ENCODE results near the gene SCART1.
"Not testable (repeated sequence)": the region's sequence is repeated elsewhere in the genome, so short reads cannot be mapped to it uniquely, and the experiment has no call there.

SCART1 gene

GRCh38 chr10:133461841-133462240 is 8.1 kb downstream of the SCART1 start:
- DNase-seq (ENCODE audit: low spot score in 2 of 2): no peak
- ATAC-seq (replicated peaks; ENCODE audit: extremely low read depth, poor library complexity, severe bottlenecking): no peak
- H3K27ac Mint-ChIP-seq (ENCODE audit: low read depth): no peak overlapping the region
- peaks cover 5% of the 10 kb centered on the region for H3K36me3 Mint-ChIP-seq (ENCODE audit: insufficient read depth)
- H3K4me1 Mint-ChIP-seq: no peaks in the 10 kb centered on the region
- H3K4me3 Mint-ChIP-seq: no peak overlapping the region
- H3K27me3 Mint-ChIP-seq: no peaks in the 10 kb centered on the region
- no peaks in the 10 kb centered on the region for H3K9me3 Mint-ChIP-seq

- Mint-ChIP-seq H3K27ac (ENCODE audit: low read depth) (no peak overlapping the region), H3K27me3 (no peaks in the 10 kb centered on the region), H3K9me3 (no peaks in the 10 kb centered on the region), H3K4me3 (no peak overlapping the region), H3K36me3 (ENCODE audit: insufficient read depth) (peaks cover 4% of the 10 kb centered on the region), H3K4me1 (no peaks in the 10 kb centered on the region)
- DNase-seq (ENCODE audit: low spot score in 2 of 2): no peak
- no peak for ATAC-seq (replicated peaks; ENCODE audit: extremely low read depth, poor library complexity, severe bottlenecking)
These were observed 9.0 kb downstream of the SCART1 start for GRCh38 chr10:133462512-133463305.

- no peaks in the 10 kb centered on the region for H3K9me3 Mint-ChIP-seq
- no peak overlapping the region for H3K27ac Mint-ChIP-seq (ENCODE audit: low read depth)
- H3K27me3 Mint-ChIP-seq: no peaks in the 10 kb centered on the region
- ATAC-seq (replicated peaks; ENCODE audit: extremely low read depth, poor library complexity, severe bottlenecking) (no peak), DNase-seq (ENCODE audit: low spot score in 2 of 2) (no peak)
- H3K4me3 Mint-ChIP-seq: no peak overlapping the region
- no peaks in the 10 kb centered on the region for H3K4me1 Mint-ChIP-seq
- H3K36me3 Mint-ChIP-seq (ENCODE audit: insufficient read depth): no peaks in the 10 kb centered on the region
These were observed 10.9 kb downstream of the SCART1 start for GRCh38 chr10:133464582-133465031.

- H3K4me1 Mint-ChIP-seq: no peaks in the 10 kb centered on the region
- no peaks in the 10 kb centered on the region for H3K36me3 Mint-ChIP-seq (ENCODE audit: insufficient read depth)
- ATAC-seq (replicated peaks; ENCODE audit: extremely low read depth, poor library complexity, severe bottlenecking) (no peak), DNase-seq (ENCODE audit: low spot score in 2 of 2) (peak in 1 of 2 donors; percentile 5)
- H3K27ac Mint-ChIP-seq (ENCODE audit: low read depth): no peak overlapping the region
- no peaks in the 10 kb centered on the region for H3K27me3 Mint-ChIP-seq
- H3K4me3 Mint-ChIP-seq: no peak overlapping the region
- no peaks in the 10 kb centered on the region for H3K9me3 Mint-ChIP-seq
These were observed 11.6 kb downstream of the SCART1 start for GRCh38 chr10:133465191-133465949.

GRCh38 chr10:133465950-133466474 is 12.3 kb downstream of the SCART1 start:
- no peaks in the 10 kb centered on the region for H3K36me3 Mint-ChIP-seq (ENCODE audit: insufficient read depth)
- no peaks in the 10 kb centered on the region for H3K9me3 Mint-ChIP-seq
- no peak for ATAC-seq (replicated peaks; ENCODE audit: extremely low read depth, poor library complexity, severe bottlenecking)
- no peaks in the 10 kb centered on the region for H3K27me3 Mint-ChIP-seq
- DNase-seq (ENCODE audit: low spot score in 2 of 2): peak in 1 of 2 donors; percentile 7
- no peak overlapping the region for H3K27ac Mint-ChIP-seq (ENCODE audit: low read depth)
- no peaks in the 10 kb centered on the region for H3K4me1 Mint-ChIP-seq
- no peak overlapping the region for H3K4me3 Mint-ChIP-seq

GRCh38 chr10:133466683-133467275 is 13.0 kb downstream of the SCART1 start:
- H3K9me3 Mint-ChIP-seq: no peaks in the 10 kb centered on the region
- H3K27ac Mint-ChIP-seq (ENCODE audit: low read depth): no peak overlapping the region
- H3K4me3 Mint-ChIP-seq: no peak overlapping the region
- no peak for ATAC-seq (replicated peaks; ENCODE audit: extremely low read depth, poor library complexity, severe bottlenecking)
- no peaks in the 10 kb centered on the region for H3K4me1 Mint-ChIP-seq
- no peaks in the 10 kb centered on the region for H3K36me3 Mint-ChIP-seq (ENCODE audit: insufficient read depth)
- no peaks in the 10 kb centered on the region for H3K27me3 Mint-ChIP-seq
- peak in 1 of 2 donors; percentile 6 for DNase-seq (ENCODE audit: low spot score in 2 of 2)

GRCh38 chr10:133467286-133467911 is 13.7 kb downstream of the SCART1 start:
- no peak overlapping the region for H3K27ac Mint-ChIP-seq (ENCODE audit: low read depth)
- H3K27me3 Mint-ChIP-seq: no peaks in the 10 kb centered on the region
- H3K4me3 Mint-ChIP-seq: no peak overlapping the region

GRCh38 chr10:133469205-133469604 is 15.5 kb downstream of the SCART1 start:
- H3K4me3 Mint-ChIP-seq, H3K27me3 Mint-ChIP-seq: not testable (repeated sequence)

More at GRCh38 chr10:133467286-133467911, 13.7 kb downstream of the SCART1 start:
- ATAC-seq (replicated peaks; ENCODE audit: extremely low read depth, poor library complexity, severe bottlenecking) (no peak), DNase-seq (ENCODE audit: low spot score in 2 of 2) (no peak)
- Mint-ChIP-seq H3K9me3 (no peaks in the 10 kb centered on the region), H3K4me1 (no peaks in the 10 kb centered on the region), H3K36me3 (ENCODE audit: insufficient read depth) (no peaks in the 10 kb centered on the region)

GRCh38 chr10:133471300-133472109 is 17.8 kb downstream of the SCART1 start:
- Mint-ChIP-seq H3K27me3 (no peaks in the 10 kb centered on the region), H3K27ac (ENCODE audit: low read depth) (peak overlapping the region; percentile 55), H3K36me3 (ENCODE audit: insufficient read depth) (no peaks in the 10 kb centered on the region), H3K4me3 (no peak overlapping the region), H3K9me3 (no peaks in the 10 kb centered on the region), H3K4me1 (peaks cover 14% of the 10 kb centered on the region)
- DNase-seq (ENCODE audit: low spot score in 2 of 2): no peak
- ATAC-seq (replicated peaks; ENCODE audit: extremely low read depth, poor library complexity, severe bottlenecking): no peak

More at GRCh38 chr10:133469205-133469604, 15.5 kb downstream of the SCART1 start:
- H3K4me1 Mint-ChIP-seq; H3K9me3 Mint-ChIP-seq; ATAC-seq (replicated peaks; ENCODE audit: extremely low read depth, poor library complexity, severe bottlenecking); DNase-seq (ENCODE audit: low spot score in 2 of 2); H3K27ac Mint-ChIP-seq (ENCODE audit: low read depth); H3K36me3 Mint-ChIP-seq (ENCODE audit: insufficient read depth): not testable (repeated sequence)

- ATAC-seq (replicated peaks; ENCODE audit: extremely low read depth, poor library complexity, severe bottlenecking) (no peak), DNase-seq (ENCODE audit: low spot score in 2 of 2) (no peak)
- no peaks in the 10 kb centered on the region for H3K36me3 Mint-ChIP-seq (ENCODE audit: insufficient read depth)
- peaks cover 14% of the 10 kb centered on the region for H3K4me1 Mint-ChIP-seq
- no peak overlapping the region for H3K4me3 Mint-ChIP-seq
- no peaks in the 10 kb centered on the region for H3K27me3 Mint-ChIP-seq
- H3K9me3 Mint-ChIP-seq: no peaks in the 10 kb centered on the region
- H3K27ac Mint-ChIP-seq (ENCODE audit: low read depth): no peak overlapping the region
These were observed 19.5 kb downstream of the SCART1 start for GRCh38 chr10:133473270-133473669.

- no peak for ATAC-seq (replicated peaks; ENCODE audit: extremely low read depth, poor library complexity, severe bottlenecking)
- H3K27ac Mint-ChIP-seq (ENCODE audit: low read depth): no peak overlapping the region
These were observed 20.3 kb downstream of the SCART1 start for GRCh38 chr10:133474027-133474426.

More at GRCh38 chr10:133474027-133474426, 20.3 kb downstream of the SCART1 start:
- Mint-ChIP-seq H3K36me3 (ENCODE audit: insufficient read depth) (no peaks in the 10 kb centered on the region), H3K4me1 (peaks cover 14% of the 10 kb centered on the region), H3K27me3 (no peaks in the 10 kb centered on the region), H3K9me3 (no peaks in the 10 kb centered on the region), H3K4me3 (no peak overlapping the region)
- no peak for DNase-seq (ENCODE audit: low spot score in 2 of 2)
